GM04503 (cell line): ENCODE data around the gene CHRNE.
A peak's percentile ranks its signal among the peaks of the same experiment; 100 is the strongest.

Experiments
- DNase-seq: peaks from one replicate; pipeline ENCODE4 v3.0.0-alpha.2; 2012; ENCODE audit warnings: low read depth

CHRNE gene

GRCh38 chr17:4903051-4903818, at the start of gene CHRNE:
Gene CHRNE, minus strand, starts transcription at chr17:4903098. Its CDS starts 35 bp downstream, at chr17:4903063.
- no peak for DNase-seq

GRCh38 chr17:4951486-4951885, 48.6 kb upstream of the CHRNE start:
- DNase-seq = no peak

DNA sequence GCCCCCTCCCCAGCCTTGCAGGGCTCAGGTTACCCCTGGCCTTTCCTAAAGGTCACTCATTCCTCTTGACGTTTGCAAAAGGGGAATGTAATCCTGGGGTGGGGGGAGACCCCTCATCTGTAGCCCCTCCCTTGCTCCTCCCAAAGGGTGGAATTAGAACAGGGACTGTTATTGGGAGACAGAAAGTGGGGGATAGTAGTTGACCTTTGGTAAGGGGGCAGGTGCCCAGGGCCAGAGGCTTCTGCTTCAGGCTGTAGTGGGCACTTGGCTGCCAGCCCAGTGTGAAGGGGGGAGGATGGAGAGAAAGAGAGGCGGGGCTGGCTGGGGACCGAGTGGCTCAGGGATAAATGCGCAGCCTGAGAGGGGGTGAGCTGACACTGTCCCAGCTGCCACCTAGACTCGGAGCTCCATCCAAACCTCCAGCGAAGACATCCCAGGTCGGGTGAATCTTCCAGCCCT, 47.9 kb upstream of the CHRNE start, which contains the start of gene ENO3:
TSS of gene ENO3 (plus strand) at position 374 of the 459 bp plus-strand sequence. CDS start 711 bp downstream, outside the sequence.
- DNase-seq = no peak

DNA sequence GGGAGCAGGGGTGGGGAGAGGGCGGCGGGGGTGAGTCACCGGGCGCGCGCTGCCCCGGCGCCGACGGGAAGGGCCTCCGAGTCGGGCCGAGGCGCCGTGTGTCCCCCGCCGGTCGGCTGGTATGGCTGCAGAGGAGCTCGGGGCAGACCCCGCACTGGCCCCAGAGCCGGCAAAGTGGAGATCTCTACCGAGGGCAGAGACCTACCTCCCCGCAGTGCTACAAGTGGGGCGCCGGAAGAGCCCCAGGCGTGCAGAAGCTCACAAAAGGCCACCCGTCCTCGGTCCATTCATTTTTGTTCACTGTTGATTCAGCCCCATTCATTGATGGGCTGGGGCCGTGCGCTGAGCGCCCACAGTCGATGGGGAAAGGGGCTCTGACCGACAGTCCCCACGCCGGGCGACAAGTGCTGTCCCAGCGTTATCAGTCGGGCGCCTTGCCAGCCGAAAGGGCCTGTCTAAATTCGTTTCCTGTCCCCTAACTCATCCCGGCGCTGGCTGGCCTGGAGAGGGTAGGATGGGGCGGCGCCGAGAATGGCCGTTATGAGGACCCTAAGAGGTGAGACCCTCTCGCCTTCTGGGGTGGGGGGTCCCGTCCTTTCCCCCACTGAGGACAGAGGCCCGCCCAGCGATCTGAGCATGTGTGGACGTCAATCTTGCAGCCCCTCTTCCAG, 47.3 kb upstream of the CHRNE start:
- no peak for DNase-seq

DNA sequence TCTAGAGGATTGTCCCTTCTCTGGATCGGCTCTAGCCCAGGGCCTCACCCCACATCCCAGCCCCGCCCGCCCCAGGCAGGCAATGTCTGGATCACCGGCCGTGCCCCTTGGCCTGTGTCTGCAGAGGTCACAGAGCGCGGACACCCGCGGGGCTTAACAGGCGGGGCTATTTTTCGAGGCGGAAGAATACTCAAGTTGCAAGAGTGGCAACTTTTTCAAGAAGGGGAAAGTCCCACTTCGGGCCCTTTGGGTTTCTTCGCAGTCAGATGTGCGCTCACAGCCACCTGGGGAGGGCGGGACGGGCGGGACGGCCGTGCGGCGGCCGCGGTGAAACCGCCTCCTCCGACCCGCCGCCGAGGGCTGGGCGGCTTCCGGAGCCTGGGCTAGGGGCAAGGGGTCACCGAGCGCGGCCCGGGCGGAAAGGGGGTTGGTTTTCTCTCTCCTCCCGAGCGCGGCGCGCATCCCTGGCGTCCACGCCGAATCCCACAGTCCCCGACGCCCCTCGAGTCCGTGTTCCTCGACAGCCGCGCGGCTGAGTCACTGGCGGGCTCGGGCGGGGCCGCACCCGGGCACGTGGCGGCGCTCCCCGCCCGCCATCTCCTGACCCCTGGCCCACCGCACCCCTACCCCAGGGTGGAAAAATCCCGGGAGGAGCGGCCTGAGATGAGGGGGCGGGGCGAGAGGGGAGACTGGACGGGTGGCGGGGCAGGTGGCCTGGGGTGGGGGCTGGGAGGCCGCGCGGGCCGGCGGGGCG, 46.6 kb upstream of the CHRNE start:
- DNase-seq = no peak

DNA sequence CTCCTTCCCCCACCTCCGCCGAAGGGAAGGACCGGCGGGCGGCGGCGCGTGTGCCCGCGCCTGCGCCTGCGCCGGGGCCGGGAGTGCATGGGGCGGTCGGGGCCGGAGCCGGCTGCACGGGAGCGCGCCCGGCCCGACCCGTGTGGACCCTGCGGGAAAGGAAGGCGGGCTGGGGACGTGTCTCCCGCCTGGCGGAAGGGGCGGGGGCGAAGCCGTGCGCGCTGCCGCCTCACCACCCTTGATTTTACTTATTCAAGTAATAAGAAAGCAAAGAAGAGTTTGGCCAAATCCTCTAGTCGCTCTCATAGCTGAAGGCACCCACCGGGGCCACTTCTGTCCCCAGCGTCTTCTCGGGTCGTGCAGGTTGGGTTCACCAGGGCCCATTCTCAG, 46.0 kb upstream of the CHRNE start:
- DNase-seq = no peak

DNA sequence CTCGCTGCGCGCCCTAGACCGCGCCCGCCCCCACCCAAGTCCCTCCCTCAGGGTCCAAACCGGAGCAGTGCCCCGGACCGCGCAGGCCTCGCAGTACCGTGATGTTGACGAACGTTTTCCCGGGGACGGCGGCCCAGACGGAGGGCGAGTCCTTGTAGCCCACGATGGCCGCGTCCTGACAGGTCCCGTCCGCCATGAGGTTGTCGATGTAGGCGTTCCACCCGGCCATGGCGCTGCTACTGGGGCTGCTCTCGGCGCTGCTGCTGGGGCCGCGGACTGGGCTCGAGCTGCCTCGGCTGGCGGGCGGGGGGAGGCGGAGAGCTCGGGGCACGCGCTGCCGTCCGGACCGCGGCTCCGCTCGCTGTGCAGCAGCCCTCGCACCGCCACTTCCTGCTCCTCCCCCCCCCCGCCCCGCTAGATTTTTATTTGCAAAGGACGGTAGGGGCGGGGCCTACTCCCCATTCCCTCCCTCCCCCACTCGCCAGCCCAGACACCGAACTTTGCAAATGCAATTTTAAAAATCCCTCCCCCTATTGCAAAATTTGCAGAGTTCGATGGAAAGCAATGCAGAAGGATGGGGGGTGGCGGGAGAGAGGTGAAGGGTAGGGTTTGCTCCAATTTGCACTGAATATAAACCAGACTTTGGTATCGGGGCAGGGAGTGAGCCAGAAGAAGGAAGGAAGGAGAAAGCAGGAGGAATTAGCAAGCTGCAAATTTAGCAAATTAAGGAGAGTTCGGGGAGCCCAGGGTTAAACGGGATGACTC, 45.5 kb upstream of the CHRNE start, which contains the start of gene PFN1:
TSS of gene PFN1 (minus strand) at position 365 of the 765 bp plus-strand sequence. CDS start at position 229, 136 bp downstream.
- peak; percentile 74 for DNase-seq

- no peak for DNase-seq
Observed at GRCh38 chr17:4947411-4948165, 44.7 kb upstream of the CHRNE start.

- DNase-seq = no peak
Observed at GRCh38 chr17:4947010-4947410, 44.1 kb upstream of the CHRNE start.

GRCh38 chr17:4946312-4946976, 43.5 kb upstream of the CHRNE start:
- no peak for DNase-seq

GRCh38 chr17:4945944-4946280, 43.0 kb upstream of the CHRNE start:
- no peak for DNase-seq

- peak; percentile 68 for DNase-seq
Observed at GRCh38 chr17:4945176-4945943, 42.5 kb upstream of the CHRNE start.

GRCh38 chr17:4944554-4945175, 41.8 kb upstream of the CHRNE start:
- DNase-seq = no peak

DNA sequence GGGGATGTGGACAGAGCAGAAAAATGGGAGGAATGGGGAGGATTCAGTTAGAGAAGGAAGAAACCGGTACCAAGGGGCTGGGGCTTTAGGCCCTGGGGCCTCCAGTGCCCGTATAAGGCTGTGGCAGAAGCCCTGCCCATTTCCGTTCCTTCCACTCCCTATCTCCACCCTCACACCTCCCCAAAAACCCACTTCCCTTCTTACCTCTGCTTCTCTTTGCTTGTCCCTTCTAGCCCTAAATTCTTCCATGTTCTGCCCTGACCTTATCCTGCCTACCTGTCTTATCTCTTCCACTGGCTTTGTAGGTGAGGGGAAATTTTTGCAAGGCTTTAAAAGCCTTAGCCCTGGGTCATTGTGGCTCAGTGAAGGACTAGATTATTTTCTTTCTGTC, 41.3 kb upstream of the CHRNE start:
- no peak for DNase-seq

- no peak for DNase-seq
Observed at GRCh38 chr17:4942760-4943508, 40.0 kb upstream of the CHRNE start.

GRCh38 chr17:4941319-4941610, 38.4 kb upstream of the CHRNE start:
- DNase-seq = no peak

DNA sequence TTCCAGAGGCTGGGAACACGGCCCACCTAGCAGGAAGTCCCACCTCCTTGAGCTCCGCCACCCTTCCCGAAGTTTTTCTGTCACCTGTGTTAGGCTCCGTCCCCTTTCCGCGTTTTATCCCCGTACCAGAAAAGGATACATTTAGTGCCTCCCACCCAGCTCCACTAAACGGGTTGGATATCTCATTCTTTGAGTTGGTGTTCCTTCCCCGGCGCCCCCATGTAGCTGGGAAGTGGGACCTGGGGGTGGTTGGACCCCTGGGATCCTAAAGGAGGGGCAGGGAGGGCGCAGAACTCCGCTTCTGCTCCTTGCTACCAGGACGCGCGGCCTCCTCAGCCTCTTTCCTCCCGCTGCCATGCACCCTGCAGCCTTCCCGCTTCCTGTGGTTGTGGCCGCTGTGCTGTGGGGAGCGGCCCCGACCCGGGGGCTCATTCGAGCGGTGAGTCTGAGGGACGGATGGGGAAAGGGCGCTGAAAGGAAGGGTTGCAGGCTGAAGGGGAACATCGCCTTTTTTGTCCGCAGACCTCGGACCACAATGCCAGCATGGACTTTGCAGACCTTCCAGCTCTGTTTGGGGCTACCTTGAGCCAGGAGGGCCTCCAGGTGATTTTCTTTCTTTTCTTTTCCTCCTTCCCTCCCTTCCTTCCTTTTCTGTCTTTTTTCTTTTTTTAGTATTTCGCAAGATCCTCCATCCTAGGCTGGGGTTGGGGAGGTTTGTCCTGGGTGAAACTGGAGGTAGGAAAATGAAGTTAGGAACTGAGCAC, 37.8 kb upstream of the CHRNE start:
- DNase-seq = no peak
